Measurements from ENCODE around the gene FAM240A. TPM values are rescaled to one million over a fixed set of nuclear protein-coding genes. Genes with fewer than 3 reads are reported as not detected.

Gene FAM240A
- total RNA-seq, 1 donor from 2014 or later = not detected

DNA sequence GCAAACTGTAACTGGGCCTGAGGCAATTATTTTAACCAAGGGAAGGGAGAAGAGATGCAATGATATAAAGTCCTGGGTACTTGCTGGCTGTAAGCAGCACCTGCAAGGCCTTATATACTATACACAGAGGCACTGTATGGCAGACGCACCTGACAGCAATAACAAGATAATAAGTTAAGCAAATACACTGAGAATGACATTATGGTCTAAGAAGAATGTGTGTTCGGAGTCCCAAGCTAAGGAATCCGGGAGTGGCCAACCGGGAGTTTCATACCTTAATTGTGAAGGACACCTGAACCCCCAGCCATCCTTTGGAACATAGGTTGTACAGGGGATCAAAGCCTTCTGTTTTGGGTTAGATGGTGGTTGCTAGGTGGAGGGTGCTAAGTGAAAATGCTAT lies 13.7 kb downstream of the FAM240A start:
- no peak for DNase-seq (ENCODE audit: low spot score)

DNA sequence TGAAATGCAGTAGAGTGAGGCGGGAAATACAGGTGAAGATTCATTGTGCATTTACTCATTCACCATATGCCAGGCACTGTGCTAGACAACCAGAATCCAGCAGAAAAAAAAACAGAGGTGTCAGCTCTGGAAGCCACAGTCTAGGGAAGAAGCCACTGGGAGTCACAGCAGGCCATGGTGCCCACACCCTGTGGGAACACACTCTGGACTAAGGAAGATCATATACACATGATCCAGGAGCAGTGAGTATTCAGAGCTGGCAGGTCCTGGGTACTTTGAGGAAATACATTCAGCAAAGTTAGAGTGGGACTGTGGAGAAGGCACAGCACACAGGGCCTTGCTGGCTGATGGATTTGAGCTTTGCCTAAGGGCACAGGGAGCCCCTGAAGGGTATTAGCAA lies 14.8 kb downstream of the FAM240A start:
- no peak for DNase-seq (ENCODE audit: low spot score)

DNA sequence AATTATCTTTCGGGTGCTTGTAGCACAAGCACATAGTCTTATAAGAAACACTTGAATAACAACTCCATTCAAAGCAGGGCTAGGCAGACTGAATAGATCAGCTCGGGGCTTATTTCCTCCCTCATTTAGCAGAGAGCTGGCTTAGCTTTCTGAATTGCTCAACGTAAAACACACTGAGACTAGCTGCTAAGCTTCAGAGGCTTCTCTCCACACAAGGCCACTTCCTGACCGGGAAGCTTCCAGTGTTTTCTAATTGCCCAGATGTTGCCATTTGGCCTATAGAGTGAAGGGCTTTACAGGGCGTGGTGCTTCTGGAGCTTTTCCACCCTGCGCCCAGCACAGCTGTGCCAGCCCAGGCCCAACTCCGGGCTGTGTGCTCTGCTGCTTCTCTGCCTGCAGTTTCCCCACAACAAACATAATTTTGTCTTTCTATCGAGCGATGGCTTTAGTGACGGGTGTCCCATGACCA lies 16.6 kb downstream of the FAM240A start:
- no peak for DNase-seq (ENCODE audit: low spot score)

DNA sequence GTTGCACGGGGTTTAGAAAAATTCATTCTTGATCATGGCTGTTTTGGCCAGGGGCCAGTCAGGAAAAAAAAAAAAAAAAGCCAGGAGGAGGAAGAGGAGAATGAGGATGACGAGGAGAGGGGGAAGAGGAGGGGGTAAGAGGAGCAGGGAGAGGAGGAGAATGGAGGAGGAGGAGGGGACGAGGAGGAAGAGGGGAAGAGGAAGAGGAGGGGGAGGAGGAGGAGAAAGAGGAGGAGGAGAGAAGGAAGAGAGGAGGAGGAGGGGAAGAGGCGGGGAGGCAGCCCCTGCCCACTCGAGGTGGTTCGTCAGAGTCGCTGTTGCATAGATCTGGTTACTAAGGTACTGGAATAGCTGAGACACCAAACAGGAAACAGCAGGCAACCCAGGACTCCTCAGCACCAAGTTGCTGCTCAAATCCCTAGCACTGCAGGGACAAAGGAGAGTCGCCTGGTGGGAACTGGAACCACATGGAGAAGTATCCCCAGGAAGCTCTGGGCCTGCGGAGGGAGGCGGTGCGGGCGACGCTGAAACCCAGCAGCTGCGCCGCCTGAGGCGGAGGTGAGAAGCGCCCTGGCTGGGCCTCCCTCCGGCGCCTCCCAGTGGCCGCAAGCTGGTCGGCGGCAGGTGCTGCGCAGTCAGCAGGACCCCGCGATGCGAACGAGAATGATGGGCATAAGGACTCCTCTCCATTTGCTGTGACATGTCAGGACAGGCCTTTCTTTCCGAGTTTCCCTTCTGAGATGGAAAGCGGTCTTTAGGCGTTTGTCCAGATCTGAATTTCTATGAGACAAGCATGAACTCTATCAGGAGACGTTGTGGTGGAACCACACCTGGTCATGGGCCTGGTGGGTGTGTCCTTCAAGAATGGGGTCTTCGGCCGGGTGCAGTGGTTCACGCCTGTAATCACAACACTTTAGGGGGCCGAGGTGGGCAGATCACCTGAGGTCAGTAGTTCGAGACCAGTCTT lies 17.5 kb downstream of the FAM240A start:
- DNase-seq (ENCODE audit: low spot score) = peak; percentile 82

DNA sequence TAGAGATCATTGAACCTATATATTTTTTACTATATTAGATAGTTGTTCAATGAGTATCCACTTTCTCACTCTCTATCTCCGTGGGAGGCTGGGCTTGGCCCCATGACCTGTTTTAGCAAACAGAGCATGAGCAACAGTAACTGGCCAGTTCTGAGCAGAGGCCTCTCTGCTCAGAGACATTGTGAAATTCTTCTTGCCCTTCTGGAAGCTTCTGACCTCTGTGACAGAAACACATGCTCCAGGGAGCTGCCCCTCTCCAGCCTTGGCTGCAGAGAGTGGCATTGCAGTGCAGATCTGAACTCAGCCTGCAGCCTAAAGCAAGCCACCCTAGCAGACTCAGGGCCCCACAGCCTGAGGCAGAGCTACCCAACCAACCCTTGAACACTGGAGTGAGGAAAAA lies 20.5 kb downstream of the FAM240A start:
- no peak for DNase-seq (ENCODE audit: low spot score)

DNA sequence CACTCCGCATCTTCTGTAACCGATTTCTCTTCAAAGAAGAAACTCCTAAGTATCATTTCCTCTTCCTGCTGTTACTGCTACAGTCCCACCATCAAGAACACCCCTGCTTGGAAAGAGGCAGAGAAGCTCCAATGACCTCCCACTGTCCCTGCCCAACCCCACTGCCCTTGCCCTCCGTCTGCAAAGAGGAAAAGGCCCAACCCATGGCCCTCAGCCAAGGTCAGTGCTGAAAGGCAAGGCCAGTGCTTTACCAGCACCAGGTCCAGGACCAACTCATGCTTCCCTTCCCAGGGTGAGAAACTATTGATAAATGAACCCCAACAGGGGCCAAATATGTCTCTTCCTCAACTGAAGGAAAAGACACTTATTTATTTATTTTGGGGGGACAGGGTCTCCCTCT lies 22.5 kb downstream of the FAM240A start:
- DNase-seq (ENCODE audit: low spot score) = no peak

DNA sequence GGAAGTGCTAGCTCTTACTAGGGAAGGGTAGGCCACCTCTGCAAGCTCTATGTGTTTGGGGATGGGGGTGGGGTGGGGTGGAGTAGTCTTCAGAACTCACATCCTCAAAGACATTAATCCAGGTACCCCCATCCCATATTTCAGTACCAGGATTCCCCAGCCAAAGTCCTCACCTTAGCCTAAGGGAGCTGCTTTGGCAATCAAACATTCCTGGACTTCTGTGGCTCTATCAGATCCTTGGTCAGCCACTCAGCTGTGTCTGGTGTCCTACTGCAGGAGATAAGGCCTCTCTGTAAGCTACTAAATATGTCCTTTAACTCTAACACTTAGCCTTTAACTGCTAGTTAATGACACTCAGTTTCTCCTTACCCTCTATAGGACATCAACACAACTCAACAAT lies 26.9 kb downstream of the FAM240A start:
- DNase-seq (ENCODE audit: low spot score) = no peak

DNA sequence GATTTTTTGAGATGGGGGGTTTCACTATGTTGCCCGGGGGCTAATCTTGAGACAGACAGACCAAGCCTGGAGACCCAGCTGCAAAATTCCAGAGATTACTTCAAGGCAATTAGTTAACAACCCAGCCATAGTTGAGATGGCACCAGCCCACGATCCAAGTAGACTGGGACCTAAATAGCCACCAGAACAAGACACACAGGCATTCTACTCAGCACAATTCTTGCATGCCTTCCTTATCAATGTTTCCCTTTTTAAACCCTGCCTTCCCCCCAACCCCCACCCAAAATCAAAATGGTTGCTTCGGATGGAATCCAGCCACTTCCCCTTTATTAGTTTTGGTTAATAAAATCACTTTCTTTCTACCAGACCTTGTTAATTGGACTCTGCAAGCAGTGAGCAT lies 28.6 kb downstream of the FAM240A start:
- DNase-seq (ENCODE audit: low spot score) = no peak

DNA sequence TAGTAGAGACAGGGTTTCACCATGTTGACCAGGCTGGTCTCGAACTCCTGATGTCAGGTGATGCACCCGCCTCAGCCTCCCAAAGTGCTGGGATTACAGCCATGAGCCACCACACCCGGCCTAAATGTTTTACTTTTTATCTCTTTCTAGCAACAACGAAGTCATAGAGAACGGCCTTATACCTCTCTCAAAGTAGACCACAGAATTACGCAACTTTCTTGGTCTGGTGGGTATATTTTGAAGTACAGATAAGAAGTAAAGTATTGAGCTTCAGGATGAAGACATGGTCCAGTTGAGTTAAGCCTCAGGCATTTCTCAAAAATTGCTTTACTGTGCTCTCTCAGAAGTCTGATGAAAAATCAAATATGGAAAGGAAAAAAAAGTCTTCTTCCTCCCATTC lies 30.6 kb downstream of the FAM240A start:
- DNase-seq (ENCODE audit: low spot score) = no peak

DNA sequence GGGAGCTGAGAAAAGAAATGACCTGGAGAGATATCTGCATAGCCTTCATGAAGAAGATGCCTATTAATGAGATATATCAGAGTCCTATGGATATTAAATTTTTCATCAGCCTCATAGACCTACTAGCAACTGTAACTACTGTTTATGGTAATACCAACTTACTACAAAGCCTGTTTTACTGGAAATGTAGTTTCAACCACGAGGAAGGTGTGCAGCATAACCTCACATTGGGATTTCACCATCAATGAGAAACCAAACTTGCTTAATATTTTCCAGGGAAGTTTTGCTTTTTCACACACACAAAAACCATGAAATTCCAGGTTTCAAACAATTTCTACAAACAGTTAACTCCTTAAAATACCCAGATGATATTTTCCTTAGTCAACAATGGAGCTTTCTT lies 31.4 kb downstream of the FAM240A start:
- DNase-seq (ENCODE audit: low spot score) = no peak

DNA sequence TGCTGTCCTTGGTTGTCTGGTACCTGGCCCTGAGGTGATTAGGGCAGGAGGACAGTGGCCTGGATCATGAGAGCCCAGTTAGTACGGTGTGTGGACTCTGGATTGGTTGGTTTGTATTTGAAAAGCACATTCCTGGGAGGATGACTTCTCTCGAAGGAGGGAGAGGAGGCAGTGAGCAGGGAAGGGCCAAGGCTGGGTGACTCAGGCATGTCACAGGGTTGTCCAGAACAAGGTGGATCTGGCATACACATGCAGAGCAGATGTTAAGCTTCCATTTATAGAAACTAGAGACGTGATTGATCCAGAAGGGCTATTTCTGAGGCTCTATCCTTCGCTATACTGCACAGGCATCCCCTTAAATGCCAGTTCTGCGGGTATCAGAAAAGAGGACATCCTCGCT lies 34.4 kb downstream of the FAM240A start:
- no peak for DNase-seq (ENCODE audit: low spot score)

DNA sequence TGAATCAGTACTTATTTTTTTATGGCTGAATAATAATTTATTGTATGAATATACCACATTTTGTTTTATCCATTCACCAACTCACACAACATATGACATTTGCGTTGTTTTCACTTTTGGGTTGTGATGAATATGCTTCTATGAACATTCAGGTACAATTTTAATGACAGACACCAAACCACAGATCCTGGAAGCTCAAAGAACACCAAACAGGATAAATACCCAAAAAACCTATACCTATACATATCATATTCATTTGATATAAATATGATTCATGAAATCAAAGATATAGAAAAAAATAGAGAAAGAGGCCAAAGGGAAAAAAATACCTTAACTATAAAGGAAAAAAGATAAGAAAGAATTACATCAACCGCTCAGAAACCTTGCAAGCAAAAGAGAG lies 35.8 kb downstream of the FAM240A start:
- no peak for DNase-seq (ENCODE audit: low spot score)

DNA sequence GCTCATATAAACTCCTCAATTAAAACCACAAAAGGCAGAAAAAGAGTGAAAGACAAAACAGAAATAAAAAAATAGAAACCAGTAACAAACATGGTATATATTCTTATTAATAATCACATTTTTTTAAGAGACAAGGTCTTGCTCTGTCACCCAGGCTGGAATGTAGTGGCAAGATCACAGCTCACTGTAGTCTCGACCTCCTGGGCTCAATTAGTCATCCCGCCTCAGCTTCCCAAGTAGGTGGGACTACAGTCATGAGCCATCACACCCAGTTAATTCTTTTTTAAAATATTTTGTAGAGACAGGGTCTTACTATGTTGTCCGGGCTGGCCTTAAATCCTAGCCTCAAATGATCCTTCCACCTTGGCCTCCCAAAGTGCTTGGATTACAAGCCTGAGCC lies 37.1 kb downstream of the FAM240A start:
- DNase-seq (ENCODE audit: low spot score) = no peak

DNA sequence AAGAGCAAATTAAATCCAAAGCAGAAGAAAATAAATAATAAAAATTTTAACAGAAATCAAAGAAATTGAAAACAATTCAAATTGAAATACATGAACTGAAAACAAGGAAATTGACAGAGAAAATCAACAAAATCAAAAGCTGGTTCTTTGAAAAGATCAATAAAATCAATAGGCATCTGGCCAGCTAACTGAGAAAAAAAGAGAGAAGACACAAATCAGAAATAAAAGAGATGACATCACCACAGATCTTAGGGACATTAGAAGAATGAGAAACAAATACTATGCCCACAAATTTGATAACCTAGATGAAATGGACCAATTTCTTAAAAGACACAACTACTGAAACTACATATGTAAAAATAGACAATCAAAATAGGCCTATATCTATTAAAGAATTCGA lies 38.8 kb downstream of the FAM240A start:
- DNase-seq (ENCODE audit: low spot score) = no peak

DNA sequence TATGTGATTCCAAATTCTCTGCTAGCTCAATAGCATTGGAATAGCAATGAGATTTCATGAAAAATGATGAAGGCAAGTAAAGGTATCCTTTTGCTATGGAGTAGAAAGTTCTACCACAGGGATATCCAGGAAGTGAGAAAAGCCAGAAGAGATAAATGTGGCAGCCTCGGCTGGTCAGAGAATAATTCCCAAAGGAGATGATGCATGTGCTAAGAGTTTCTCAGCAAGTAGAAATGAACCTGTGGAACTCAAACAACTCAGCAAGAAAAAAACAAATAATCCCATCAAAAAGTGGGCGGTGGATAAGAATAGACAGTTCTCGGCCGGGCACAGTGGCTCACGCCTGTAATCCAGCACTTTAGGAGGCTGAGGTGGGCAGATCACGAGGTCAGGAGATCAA lies 42.9 kb downstream of the FAM240A start:
- DNase-seq (ENCODE audit: low spot score) = no peak

DNA sequence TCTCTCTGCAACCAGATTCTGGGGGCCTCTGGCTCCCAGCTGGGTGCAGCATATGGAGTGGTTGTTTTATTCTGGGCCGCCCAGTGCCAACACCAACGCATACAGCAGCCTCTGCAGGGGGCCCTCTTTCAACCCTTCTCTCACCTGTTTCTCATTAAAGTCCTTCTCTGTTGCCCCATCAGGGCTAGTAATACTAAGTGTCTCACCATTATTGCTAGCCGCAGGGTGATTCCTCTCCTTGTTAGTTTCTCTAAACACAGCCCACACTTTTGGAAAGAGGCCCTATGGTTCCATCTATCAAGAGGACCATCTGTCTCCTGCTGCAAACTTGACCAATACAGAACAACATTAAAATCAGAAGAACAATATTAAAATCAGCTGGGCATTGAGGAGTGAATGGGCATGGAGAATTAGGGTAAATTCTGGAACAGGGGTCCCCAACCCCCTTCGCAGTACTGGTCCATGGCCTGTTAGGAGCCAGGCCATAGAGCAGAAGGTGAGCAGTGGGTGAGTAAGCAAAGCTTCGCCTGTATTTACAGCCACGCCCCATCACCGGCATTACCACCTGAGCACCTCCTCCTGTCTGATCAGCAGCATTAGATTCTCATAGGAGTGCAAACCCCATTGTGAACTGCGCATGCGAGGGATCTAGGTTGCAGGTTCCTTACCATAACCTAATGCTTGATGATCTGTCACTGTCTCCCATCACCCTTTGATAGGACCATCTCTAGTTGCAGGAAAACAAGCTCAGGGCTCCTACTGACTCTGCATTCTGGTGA lies 44.6 kb downstream of the FAM240A start:
- DNase-seq (ENCODE audit: low spot score) = no peak

DNA sequence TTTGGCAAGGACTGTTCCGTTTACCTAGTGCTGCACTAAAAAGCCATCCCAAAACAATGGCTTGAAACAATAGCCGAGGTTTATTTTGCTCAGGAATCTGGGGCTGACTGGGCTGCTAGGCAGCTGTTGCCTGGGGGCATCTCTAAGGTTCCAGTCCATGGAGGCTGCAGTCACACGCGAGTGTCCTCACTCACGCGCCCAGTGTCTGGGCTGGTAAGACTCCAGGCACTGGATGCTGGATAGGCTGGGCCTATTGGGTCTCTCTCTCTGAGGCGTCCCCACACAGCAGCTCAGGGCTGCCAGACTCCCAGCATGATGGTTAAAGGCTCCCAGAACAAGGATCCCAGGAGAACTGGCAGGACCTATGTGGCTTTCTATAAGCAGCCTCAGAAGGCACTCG lies 47.0 kb downstream of the FAM240A start:
- no peak for DNase-seq (ENCODE audit: low spot score)

DNA sequence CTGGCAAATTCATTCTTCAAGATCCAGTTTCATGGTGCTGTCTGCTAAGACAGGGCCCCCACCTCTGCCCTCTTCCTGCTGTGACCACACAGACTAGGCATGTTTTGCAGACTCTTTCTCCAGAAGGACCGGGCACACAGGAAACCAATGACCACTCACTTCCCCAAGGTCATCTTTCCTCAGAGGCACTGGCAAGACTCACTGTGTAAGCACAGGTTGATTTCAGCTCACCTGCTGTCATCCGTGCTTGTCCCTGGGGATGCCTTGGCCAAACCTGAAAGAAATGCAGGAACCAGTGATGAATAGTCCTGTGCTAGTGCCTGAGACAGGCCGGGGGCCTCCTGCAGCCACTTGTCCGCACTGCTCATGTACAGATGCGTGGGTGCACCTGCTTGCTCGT lies 47.7 kb downstream of the FAM240A start:
- DNase-seq (ENCODE audit: low spot score) = no peak

DNA sequence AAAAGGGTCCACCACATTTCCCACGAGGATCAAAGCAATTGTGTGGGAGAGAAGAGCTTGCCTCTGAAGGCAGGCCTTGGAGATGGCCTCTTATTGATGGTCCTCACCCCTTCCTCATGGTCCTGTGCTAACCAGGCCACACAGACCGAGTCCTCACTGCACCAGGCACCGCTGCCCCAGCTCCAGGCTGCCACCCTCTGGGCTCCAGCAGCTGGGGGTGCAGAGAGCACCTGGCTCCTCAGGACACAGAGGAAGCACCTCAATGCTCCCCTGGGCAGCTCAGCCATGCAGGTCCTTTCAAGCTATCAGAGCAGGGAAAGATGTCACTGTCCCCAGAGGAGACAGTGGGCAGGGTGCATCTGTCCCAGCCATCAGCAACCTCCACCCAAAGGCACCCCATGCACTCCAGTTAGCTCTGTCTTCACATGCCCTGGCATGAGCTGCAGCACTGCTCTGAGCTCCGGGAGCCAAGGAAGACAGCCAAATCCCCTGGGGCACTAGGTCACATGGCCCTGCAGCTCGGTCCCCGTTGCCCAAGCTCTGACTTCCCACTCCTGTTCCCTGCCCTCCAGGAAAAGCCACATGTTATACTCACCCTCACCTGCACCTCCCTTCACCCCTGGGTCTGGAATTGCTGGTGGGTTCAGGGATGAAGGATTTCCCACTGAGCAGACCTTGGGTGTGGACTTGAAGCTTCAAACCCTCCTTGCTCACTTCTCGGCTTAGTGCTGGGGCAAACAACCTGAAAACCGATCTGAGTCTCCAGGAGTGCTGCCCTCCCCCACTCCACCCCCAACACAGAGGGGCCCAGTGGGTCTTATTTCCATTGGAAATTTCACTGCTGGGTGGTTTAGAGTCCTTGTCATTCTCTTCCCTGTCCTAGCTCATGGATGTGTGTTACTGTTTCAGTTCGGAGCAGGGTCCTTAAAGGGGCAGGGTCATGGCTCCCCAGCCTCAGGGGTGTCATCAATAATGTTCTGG lies 48.5 kb downstream of the FAM240A start:
- no peak for DNase-seq (ENCODE audit: low spot score)

DNA sequence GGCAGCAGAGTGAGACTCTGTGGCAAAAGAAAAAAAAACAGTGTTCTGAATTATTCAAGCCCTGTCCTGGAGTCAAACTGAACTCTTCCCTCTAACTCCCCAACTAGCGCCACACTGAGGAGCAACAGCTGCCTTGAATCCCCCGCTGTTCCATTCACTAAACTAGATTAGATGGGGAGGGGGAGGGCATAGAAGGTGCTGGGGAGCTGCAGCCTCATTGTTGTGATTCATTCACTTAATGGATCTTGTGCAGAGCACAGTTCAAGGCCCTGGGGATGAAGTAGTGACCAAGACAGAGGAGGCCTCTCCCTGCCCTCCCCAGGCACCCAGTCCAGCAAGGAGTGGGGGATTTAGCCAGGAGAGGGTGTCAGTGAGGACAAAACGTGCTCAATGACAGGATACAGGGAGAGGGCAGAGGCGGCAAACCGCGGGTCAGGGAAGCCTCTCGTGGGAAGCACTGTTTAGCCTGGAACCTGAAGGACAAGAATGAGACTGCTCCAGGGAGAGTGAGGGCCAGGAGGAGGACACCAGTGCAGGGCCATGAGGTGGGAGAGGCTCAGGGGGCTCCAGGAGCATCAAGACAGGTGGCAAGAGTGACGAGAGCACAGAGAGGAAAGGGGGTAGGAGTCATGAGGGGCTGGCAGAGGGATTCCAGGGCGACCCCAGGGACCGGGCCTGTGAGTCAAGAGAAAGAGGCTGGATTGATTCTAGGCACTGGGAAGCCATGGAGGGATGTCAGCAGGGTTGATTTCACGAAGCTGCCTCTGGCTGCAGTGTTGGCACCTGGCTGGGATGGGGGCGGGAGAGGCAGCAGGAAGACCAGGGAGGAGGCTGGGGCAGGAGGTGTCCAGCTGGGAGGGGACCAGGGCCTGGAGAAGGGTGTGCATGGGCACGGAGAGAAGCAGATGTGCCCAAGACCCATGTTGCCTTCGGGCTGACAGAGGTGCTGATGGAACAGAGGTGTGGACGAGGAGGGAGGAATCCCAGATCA lies 49.7 kb downstream of the FAM240A start:
- no peak for DNase-seq (ENCODE audit: low spot score)

All from mucosa of gallbladder (tissue), 1 donor.